Right lung (tissue), 5 donors: ENCODE data around the gene TGM1. TPM values are rescaled to one million over a fixed set of nuclear protein-coding genes. Genes with fewer than 3 reads are reported as not detected.

Source experiments
- DNase-seq, 2 donors: peaks; one replicate each; pipeline ENCODE4 v3.0.0-alpha.2; 2013
- polyA plus RNA-seq, 5 donors: library from polyadenylated mRNA; unstranded; fragments of 120-200 nt; gene quantifications; one replicate each; pipeline versions ENCODE4 v1.2.1 to v1.2.3, GENCODE V29; 2013; ENCODE audit warnings: inconsistent platforms in 1 of 5, low replicate concordance in 1 of 5; ENCODE audit not compliant: insufficient read length in 5 of 5, insufficient read depth in 1 of 5

The TGM1 gene
- polyA plus RNA-seq, 5 donors, result 2.0 to 4.7 (median 3.5) TPM

DNA sequence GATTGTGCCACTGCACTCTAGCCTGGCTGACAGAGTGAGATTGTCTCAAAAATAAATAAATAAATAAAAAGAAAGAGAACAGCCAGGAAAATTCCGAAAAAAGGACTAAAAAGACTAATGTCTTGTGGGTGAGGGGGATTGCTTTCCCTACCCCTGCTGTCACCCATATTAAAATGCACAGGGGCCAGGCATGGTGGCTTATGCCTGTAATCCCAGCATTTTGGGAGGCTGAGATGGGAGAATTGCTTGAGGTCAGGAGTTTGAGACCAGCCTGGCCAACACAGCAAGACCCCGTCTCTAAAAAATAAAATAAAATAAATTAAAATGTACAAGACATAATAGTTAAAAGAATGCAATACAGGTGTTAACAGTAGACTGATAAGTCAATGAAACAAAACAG, 30.5 kb upstream of the TGM1 start:
- DNase-seq, result no peak

DNA sequence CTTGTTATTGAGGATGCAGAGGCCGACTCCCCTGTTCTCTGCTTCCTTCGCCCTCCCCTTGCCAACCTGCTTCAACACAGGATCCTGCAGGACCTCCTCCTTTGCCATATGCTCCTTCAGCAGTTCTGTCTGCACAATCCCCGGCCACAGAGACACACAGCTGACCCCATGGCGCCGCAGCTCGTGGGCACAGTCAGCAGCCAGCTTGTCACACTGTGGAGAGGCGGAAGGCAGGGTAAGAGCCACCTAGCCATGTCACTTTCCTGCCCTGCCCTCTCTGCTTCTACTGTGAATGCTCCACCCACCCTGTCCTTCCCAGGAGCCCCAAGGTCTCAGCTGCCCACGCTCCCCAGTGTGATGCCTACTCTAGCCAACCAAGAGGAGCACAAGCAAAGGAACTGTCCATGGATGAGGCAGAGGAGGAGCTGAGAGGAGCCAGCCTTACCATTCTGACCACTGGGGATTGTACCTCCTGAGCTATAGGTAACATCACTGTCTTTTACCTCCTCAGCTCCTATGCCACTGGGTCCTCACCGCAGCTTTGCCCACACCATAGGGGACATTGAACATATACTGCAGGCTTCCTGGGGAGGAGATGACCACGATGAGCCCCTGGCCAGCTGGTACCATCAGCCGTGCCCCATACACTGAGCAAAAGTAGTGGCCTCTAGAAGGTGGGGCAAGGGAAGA, 29.3 kb upstream of the TGM1 start:
- DNase-seq, result no peak

DNA sequence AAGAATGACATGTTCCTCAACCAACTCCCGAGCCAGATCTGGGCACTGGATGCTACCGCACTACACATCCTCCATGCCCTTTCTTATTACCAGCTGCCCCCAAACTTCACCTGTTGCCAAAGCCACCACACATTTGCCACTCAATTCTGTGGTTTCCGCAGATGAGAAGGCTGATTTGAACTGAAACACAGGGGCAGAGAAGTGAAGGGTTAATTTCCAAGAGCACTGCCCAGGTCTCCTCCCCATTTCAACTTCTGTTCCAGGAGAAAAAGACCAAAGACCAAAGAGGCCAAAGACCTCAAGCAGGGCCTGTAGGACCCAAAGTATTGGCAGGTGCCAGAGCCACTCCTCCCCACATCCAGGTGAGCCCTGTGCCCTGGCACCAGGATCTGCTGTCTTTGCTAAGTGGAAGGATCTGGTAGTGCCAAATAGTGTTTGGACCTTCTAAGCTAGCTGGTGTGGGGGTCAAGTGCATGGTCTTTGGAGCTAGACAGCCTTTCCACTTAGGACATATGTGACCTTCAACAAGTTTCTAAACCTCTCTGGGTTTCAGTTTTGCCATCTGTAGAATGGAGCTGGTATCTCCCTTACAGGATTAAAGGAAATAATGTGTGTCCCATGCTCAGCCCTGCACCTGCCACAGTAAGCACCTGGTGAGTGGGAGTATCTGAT, 28.6 kb upstream of the TGM1 start:
- no peak for DNase-seq

DNA sequence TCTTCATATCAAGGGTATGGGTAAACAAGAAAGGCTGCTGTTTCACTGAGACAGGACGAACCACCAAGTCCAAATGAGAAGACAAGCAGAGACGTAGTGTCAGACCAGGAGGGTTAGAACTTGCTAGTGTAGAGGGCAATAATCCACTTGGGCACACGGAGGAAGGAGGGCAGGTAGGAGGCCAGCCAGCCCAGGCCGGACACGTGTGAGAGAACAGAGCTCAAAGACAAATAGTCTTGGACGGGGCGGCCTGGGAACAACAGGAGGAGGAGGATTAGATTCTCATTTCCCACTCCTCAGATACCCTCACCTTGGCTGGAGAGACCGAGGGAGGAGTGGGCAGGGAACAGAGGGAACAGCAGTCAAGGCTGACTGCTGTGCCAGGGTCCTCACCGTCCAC, 27.8 kb upstream of the TGM1 start:
- DNase-seq, result no peak

DNA sequence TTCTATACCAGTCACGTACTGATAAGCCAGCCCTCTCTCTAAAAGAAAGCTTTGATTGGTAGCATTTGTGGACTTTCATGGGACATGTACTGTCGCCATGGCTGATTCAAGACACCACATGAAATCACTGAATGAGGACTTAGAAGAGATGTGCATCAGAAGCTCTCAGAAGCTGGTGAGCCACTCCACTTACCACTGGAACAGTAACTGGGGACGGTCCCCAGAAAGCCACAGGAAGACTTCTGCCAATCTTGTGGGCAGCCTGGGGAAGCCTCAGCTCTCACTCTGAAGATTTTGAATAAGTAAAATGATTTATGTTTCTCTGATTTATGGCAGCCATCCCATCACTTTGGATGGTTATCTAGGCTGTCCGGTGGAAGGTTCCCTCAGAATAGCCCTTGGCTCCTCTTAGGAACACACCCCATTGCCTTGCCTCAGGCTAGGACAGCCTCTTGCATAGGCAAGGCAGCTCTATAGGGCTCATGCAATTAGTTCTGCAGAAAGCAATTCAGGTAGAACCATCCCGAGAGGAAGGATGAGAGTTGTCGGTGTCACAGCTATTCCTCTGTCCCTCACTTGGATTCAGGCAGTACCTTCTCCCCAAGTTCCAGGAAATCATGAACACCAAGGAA, 26.8 kb upstream of the TGM1 start:
- no peak for DNase-seq

DNA sequence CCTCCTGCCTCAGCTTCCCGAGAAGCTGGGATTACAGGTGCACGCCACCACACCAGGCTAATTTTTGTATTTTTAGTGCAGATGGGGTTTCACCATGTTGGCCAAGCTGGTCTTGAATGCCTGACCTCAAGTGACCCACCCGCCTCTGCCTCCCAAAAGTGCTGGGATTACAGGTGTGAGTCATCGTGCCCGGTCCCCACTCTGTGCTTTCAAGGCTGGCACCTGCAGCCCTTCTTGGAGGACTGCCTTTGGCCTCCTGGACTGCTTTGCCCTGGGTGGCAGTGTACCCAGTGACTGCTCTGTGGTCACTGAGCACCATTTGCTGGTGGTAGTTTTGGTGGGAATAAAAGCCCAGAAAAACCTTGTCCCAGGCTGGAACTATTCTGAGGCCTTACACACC, 24.0 kb upstream of the TGM1 start:
- DNase-seq, result no peak

DNA sequence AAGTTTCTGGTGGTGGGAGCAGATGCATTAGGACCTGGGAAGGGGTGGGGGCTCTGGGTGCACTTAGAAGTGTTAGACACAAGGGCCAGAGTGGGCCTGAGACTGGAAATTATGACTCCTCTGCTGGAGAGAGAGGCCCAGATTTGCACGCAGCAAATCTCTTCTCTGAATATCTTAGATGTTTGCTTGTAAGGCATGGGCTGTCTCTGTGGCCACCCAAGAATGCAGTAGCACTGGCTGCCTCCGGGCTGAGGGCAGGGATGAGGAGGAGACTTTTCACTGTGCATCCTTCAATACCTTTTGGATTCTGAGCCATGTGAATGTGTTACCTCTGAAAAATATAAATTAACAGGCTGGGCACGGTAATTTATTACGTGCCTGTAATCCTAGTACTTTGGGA, 22.4 kb upstream of the TGM1 start:
- no peak for DNase-seq

DNA sequence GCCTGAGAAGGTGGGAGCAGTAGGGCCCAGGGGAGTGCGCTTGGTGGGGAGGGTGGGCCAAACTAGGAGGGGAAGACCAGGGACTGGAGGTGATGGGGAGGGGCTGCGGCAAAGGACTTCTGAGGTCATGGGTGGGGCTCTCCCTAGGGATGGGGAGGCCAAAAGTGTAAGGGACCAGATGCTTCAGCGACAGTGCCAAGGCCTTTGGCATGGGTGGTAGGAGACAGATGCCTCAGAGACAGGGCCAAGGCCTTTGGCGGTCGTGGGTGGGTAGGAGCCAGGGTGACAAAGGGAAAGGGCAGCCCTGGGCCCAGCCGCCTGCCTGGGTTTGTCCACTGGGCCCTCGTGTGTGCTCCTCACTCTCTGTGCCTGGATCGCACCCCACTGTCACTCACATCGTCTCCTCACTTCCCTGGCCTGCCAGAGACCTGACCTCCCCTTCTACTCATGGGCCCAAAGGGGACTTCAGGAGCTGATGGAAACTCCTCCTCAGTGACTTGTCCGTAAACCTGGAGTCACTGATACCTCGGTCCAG, 21.6 kb upstream of the TGM1 start:
- no peak for DNase-seq

DNA sequence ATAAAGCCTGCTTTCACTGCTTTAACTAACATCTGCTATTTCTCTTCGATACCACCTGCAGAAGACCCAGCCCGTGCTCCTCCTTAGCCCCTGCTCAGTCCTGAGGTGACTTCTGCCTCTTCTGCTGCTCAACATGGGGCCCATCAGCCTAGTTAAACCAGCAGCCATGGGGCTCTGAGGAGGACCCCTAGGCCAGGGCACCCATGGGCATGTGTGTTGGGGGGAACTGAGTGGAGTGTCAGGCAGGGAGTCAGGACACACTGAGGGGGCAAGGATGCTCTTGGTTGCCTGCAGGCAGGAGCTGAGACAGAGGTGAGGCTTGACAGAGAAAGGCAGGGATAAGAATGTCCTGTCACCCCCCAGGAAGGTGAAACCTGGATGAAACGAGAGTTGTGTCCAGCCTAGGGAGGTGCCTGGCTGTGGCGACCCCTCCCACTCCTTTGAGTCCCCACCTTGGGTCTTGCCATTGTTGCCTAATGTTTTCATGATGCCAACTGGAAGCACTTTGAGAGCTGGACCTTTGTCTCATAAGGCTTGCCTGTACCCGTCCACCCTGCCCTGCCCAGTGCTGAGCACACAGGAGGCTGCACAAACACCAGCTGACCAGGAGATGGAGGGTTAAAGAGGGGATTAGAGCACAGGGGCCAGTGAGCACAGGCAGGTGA, 21.0 kb upstream of the TGM1 start:
- DNase-seq, result no peak

DNA sequence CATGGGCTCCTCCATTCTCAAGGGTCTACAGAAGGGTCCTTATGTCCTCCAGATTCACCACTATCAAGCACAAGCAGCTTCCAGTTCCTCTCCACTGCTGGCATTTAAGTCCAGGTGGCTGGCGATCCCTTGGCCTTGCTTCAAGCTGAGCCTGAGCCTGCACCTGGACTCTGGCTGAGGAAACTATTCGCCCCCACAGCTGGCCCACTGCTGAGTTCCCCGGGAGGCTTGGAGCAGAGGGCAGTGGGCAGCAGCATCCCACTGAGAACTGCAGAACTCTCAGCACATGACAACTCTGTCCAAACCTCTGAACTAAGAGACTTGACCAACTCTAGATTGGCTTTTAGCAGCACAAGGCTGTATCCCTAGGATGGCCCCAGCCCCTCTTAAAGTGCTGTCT, 19.8 kb upstream of the TGM1 start:
- no peak for DNase-seq

DNA sequence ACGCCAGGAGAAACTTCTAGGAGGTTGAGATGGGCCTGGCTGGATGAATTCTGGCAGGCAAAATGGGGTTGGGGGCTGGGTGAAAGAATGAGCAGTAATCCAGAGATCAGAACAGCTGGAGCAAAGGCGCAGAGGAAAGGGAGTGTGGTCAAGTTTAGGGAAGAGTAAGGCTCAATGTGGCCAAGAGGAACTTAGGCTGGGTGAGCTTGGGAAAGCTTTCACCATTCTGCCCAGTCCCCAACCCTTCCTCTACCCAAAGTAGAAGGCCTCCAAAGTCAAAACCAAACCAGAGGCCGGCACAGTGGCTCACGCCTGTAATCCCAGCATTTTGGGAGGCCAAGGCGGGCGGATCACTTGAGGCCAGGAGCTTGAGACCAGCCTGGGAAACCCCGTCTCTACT, 18.7 kb upstream of the TGM1 start:
- DNase-seq, result no peak

DNA sequence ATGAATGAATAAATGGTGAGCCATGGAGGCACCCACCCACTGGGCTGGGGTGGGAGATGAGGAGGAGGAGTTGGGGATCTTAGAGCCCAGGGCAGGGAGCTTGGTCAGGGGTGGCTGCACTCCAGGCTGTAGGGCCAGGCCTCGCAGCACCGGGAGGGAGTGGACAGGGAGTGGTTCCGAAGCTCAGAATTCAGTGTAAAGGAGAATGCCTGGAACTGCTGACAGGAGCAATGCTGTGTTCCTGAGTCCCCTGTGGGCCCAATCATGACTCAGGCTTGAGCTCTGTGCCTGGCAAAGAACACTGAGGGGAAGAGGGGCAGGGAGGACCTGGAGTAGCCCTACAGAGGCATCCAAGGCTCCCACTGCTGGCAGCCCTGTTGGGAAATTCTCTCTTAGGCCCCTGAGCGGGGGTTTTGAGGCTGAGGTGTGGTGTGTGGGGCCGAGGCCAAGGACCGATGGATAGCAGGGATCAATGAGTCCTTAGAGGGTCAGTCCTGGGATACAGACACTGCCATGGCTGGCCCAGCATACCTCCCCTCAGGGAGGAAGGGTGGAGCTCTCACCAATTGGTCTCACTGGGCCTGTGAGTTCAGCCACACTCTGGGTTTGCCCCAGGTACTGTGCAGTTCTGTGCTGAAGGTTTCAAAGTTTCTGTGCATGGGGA, 18.0 kb upstream of the TGM1 start:
- no peak for DNase-seq

DNA sequence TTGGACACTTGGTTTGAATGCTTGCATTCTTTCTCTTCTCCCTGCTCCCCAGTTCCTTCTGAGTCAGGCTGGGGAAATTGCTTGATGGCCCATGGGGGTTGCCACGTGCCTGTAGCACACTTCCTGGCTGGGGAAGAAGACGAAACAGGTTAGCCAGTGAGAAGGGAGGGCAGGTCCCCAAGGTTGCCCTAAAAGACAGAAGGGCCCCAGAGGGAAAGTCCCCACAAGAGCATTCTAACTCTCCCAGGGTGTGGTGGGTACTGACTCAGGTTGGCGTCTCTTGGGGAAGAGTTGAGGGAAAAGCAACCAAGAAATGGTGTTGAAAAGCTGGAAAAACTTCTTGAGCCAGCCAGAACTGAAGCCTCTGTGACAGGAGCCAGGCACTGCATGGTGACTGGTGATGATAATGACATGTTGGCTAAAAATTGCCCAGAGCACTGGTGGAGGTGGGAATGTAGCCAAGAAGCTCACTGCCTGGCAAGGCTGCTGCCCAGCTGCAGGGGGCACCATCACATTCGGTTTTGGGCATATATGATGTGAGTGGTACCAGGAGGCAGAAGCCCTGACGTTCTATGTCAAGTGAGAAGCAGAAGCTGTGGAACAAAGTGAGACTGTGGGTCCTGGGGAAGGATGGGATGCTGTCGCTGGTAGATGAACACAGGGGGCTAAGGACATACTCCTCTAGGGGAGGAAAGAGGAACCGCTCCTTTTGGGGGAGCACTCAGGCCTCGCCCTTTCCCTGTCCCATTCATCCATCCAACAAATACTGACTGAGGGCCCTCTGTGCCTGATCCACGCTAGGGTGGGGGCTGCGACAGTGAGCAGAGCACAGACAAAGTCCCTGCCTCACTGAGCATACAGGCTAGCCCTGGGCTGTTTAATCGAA, 16.6 kb upstream of the TGM1 start:
- DNase-seq, result no peak

DNA sequence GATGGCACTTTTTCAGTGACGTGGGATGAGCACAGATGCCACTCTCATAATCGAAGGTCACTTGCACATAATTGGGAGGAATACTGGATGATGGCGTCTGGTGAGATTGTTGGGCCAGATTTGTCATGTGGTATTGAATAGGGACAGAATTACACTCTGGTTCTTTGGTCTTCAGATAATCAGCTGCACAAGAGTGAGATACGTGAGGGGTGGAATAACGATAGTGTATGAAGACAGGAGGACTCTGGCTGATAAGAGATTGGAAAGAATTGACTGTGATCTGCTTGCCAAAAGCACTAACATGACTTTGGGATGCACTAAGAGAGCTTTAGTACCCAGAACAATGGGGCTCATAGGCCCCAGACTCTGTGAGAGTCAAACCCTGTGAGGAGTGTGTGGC, 15.4 kb upstream of the TGM1 start:
- DNase-seq, result no peak

DNA sequence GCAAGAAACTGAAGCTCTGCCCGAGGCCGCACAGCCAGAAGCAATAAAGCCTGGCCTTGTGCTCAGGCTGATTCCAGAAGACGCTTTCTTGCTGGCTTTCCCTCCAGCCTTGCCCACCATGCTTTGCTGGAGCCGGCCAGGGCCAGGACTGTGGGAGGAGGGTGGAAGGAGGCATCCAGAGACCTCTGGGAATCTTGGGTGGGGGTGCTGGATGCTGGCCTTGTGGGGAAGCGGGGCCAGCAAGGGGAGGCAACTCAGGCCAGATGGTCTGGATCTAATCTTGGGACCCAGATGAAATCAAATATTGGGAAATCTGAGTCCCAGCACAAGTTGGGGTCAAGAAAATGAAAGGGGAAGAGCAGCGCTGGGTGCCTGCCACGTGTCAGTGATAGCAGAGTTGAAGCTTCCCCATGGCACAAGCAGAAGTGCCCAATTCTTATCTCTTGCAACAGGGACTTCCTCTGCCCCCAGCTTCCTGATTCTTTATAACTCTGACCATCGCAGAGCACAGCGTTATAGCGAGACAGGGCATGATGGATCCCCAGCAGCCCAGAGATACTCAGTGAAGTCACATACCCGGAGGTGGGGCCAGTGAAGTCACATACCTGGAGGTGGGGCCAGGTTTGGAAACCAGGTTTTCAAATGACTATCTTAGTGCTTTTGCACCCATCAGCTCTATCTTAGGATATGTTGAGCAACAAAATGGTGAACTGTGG, 14.8 kb upstream of the TGM1 start:
- DNase-seq, result no peak

DNA sequence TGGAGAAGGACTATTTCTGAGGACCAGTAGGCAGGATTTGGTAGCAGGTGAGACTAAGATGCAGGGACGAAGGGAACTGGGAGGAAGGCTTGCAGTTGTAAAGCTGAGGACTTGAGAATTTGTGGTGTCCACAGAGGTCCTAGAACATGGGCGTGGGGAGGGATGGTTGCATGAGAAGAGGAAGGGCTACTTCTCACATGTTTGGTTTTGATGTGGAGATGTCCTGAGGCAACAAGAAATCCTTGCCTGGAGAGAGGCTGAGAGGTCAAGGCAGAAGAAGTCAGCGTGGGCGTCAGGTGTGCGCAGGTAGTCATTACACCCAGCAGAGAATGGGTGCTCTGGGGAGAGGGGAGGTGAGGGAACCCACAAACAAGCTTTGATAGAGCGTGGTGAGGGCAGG, 14.1 kb upstream of the TGM1 start:
- DNase-seq, result no peak

DNA sequence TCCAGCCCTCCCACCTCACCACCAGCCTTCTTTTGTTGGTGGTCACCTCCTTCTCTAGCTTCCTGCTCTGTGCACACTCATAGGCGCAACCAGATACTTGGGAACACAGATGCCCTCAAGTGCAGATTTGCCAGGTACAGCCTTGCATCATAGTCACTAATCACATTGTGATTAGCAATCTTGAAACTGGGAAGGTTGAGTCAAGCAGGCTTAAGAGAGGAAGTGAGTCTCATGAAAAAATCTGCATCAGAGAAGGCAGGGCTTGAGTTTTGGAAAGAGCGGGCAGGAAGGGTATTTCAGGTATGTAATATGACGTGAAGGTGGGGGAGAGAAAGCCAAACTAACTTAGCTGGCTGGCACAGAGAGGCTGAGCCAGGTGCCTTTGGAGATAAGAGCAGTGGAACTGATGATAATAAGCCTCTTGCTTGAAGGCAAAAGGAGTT, 11.1 kb upstream of the TGM1 start:
- DNase-seq, result peak; percentile 21 to 25

DNA sequence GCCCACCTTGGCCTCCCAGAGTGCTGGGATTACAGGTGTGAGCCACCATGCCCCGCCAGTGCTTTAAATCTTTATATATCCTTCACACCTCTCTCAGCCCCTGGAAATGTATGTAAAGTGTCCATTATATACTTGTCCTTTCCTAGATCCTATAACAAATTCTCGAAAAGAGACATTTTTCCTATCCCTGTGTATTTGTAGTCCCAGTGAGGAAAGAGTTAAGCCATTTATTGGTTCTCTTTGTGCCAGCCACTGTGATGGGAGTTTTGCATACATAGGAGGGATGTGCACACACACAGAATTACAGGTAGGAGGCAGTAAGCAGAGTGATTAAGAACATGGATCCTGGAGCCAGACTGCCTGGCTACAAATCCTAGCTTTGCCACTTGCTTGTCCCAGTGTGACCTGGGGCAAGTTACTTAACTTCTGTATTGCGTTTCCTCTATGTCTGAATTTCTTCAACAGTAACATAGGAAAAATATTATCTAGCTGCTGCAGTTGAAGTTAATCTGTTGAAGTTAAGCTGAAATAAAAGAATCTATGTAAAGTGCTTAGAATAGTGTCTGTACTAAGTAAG, 10.5 kb upstream of the TGM1 start:
- no peak for DNase-seq

DNA sequence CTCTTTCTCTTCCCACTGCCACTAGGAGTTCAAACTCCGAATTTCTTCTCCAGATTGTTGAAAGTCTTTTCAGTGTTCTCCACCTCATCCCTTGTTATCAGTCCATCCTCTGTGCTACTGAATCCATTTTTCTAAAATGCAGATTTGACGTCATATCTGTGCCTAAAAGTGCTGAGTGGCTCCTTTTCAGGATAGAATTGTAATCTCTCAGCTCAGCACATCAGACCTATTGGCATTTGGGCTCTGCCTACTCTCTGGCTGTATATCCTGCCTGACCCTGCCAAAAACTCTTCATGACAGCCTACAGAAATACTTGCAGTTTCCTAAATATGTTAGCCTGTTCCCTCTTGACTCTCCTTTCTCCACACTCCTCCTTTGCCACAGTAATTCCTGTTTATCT, 9.5 kb upstream of the TGM1 start:
- DNase-seq, result no peak

DNA sequence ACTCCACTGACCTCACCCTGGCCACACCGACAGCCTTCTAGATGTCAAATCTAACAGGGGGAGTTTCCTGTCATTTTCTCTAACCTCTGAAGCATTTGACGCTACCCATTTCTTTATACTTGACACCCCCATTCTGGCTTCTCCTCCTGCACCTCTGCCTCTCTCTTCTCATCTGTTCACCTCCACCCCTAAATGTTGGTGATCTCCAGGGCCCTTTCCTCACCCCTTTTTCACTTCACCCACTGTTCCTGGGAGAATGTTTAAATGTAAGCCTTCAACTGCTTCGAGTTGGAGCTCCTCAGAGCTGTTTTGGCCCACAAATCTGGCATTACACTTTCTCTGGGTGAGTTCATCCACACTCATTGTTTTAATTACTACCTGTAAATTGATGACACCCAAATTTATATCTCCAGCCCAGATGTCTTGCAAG, 8.9 kb upstream of the TGM1 start:
- DNase-seq, result peak in 1 of 2 donors; percentile 28
